Endothelial cell of umbilical vein (primary cell): ENCODE results near the gene KIAA0930. TPM values are rescaled to one million over a fixed set of nuclear protein-coding genes. Genes with fewer than 3 reads are reported as not detected.

ENCODE experiments used
- BruUV-seq: library from RNA; stranded (reverse); fragments of 400-500 nt; replicated peaks from 2 replicates; lab custom pipeline; 2021; lab: Mats Ljungman, UMichigan
- CTCF ChIA-PET: fragments of 300-600, 350-600 bp; sonication (Branson Sonifier 250); formaldehyde crosslinking; loops from one replicate; lab custom pipeline; 2021; ENCODE audit warnings: antibody characterized with exemption, inconsistent platforms; lab: Charles Lee
- POLR2A ChIA-PET: fragments of 300-600, 350-600 bp; sonication (Branson Sonifier 250); formaldehyde crosslinking; loops from one replicate; lab custom pipeline; 2021; ENCODE audit warnings: antibody characterized with exemption, inconsistent platforms; lab: Charles Lee
- DNase-seq: peaks from one replicate; pipeline ENCODE4 v3.0.0-alpha.2; 2011; ENCODE audit warnings: low read depth, low spot score
- FAIRE-seq: peaks from 2 replicates; lab custom pipeline; 2011; peaks lifted over from hg19 to GRCh38; lab: Jason Lieb, UNC
- H2AFZ ChIP-seq: 2 replicates; pipeline ENCODE4 v1.6.0; 2012; ENCODE audit warnings: low read depth, low read length, control low read depth, inconsistent platforms
- H3K27ac ChIP-seq: 2 replicates; pipeline ENCODE4 v1.5.1; 2011; ENCODE audit warnings: low read depth, mild to moderate bottlenecking, control low read depth, low read length, moderate library complexity; ENCODE audit not compliant: insufficient read depth
- H3K27me3 ChIP-seq, 2 experiments: 2 replicates each; pipeline versions ENCODE4 v1.6.0 to v1.6.1; 2011; ENCODE audit warnings: low read length in 2 of 2, mixed read lengths in 1 of 2; ENCODE audit not compliant: control insufficient read depth in 2 of 2, insufficient read depth in 2 of 2
- H3K36me3 ChIP-seq, 2 experiments: 2 replicates in 1 of 2; 3 replicates in 1 of 2; pipeline ENCODE4 v1.5.1; 2011; ENCODE audit warnings: low read length in 2 of 2, mild to moderate bottlenecking in 1 of 2, moderate library complexity in 1 of 2; ENCODE audit not compliant: control insufficient read depth in 2 of 2, insufficient read depth in 2 of 2; ENCODE audit errors: extremely low read depth in 1 of 2
- H3K4me1 ChIP-seq: 3 replicates; pipeline ENCODE4 v1.5.1; 2011; ENCODE audit warnings: mild to moderate bottlenecking, low read length; ENCODE audit not compliant: control insufficient read depth, insufficient read depth; ENCODE audit errors: extremely low read depth
- H3K4me2 ChIP-seq: 2 replicates; pipeline ENCODE4 v1.6.1; 2011; ENCODE audit warnings: low read length, control low read depth, mixed read lengths; ENCODE audit not compliant: insufficient read depth
- H3K4me3 ChIP-seq, 3 experiments: fragments of 200-600 bp in 1 of 3; sonication (generic), shearing (Covaris generic) in 1 of 3; replicated peaks in 1 of 3; 2 replicates each; pipeline ENCODE4 v1.5.1; 2011 to 2016; ENCODE audit warnings: control low read depth in 3 of 3, low read length in 3 of 3, mild to moderate bottlenecking in 2 of 3, inconsistent platforms in 1 of 3, low read depth in 1 of 3, moderate library complexity in 1 of 3; ENCODE audit not compliant: insufficient read depth in 1 of 3
- H3K79me2 ChIP-seq: 2 replicates; pipeline ENCODE4 v1.6.0; 2012; ENCODE audit warnings: low read length, inconsistent platforms; ENCODE audit not compliant: control insufficient read depth, insufficient read depth
- H3K9ac ChIP-seq: replicated peaks from 2 replicates; pipeline ENCODE3; 2011; ENCODE audit warnings: low read length, control low read depth; ENCODE audit not compliant: insufficient read depth; ENCODE audit errors: extremely low read depth
- H3K9me1 ChIP-seq: replicated peaks from 3 replicates; pipeline ENCODE4 v1.6.0; 2011; ENCODE audit warnings: mild to moderate bottlenecking, low read length; ENCODE audit not compliant: control insufficient read depth, insufficient read depth; ENCODE audit errors: extremely low read depth
- H3K9me3 ChIP-seq: replicated peaks from 2 replicates; pipeline ENCODE4 v1.5.1; 2012; ENCODE audit warnings: low read length, inconsistent platforms; ENCODE audit not compliant: control insufficient read depth, insufficient read depth
- H4K20me1 ChIP-seq: replicated peaks from 2 replicates; pipeline ENCODE3; 2011; ENCODE audit warnings: mild to moderate bottlenecking, low read length; ENCODE audit not compliant: control insufficient read depth, insufficient read depth; ENCODE audit errors: extremely low read depth
- CTCF ChIP-seq, 2 donors: IDR thresholded peaks; 1 replicate in 1 of 2; 2 replicates in 1 of 2; pipeline ENCODE4 v1.5.1; 2011; ENCODE audit warnings: low read length in 2 of 2, mild to moderate bottlenecking in 2 of 2, moderate library complexity in 2 of 2, control low read depth in 1 of 2, inconsistent platforms in 1 of 2, low read depth in 1 of 2; ENCODE audit not compliant: insufficient read depth in 1 of 2; ENCODE audit errors: extremely low read depth in 1 of 2
- EZH2 ChIP-seq: IDR thresholded peaks from 2 replicates; pipeline ENCODE4 v1.6.1; 2012; ENCODE audit warnings: borderline replicate concordance, low read depth, mild to moderate bottlenecking, moderate library complexity, low read length, inconsistent platforms; ENCODE audit not compliant: severe bottlenecking
- FOS ChIP-seq: IDR thresholded peaks from 2 replicates; pipeline ENCODE4 v1.6.1; 2011; ENCODE audit warnings: mild to moderate bottlenecking, low read length, moderate library complexity, borderline replicate concordance; ENCODE audit not compliant: insufficient read depth
- GATA2 ChIP-seq: IDR thresholded peaks from 2 replicates; pipeline ENCODE4 v1.7.0; 2011; ENCODE audit warnings: low read depth, mild to moderate bottlenecking, moderate library complexity, mixed read lengths, low read length; ENCODE audit not compliant: insufficient read length, insufficient read depth
- JUN ChIP-seq: IDR thresholded peaks from 2 replicates; pipeline ENCODE4 v1.6.1; 2011; ENCODE audit warnings: borderline replicate concordance, low read depth; ENCODE audit not compliant: insufficient read length, insufficient read depth
- MAX ChIP-seq: IDR thresholded peaks from 2 replicates; pipeline ENCODE4 v1.6.1; 2011; ENCODE audit not compliant: insufficient read depth, insufficient read length
- MYC ChIP-seq: IDR thresholded peaks from one replicate; pipeline ENCODE4 v1.6.1; 2011; ENCODE audit warnings: mild to moderate bottlenecking, low read depth, low read length
- POLR2A ChIP-seq: IDR thresholded peaks from 2 replicates; pipeline ENCODE4 v1.6.1; 2012; ENCODE audit warnings: low read depth, mild to moderate bottlenecking, control low read depth, low read length
- POLR2AphosphoS5 ChIP-seq: IDR thresholded peaks from 2 replicates; pipeline ENCODE4 v1.6.1; 2012; ENCODE audit warnings: low read depth, mild to moderate bottlenecking, control low read depth, low read length, moderate library complexity; ENCODE audit not compliant: insufficient read depth
- dilution Hi-C: fragments of 300-500 bp; cut with MboI; formaldehyde crosslinking; loops from one replicate; pipeline ENCODE4 v1.15.0; 2019; ENCODE audit warnings: low sequenced_read_pairs; ENCODE audit not compliant: extremely low pct_ligation_motif_present
- intact Hi-C: fragments of 100-400 bp; cut with micrococcal nuclease; formaldehyde crosslinking; loops from one replicate; pipeline ENCODE4 v1.10.0; 2022
- polyA plus RNA-seq, 4 experiments: library from polyadenylated mRNA; depleted of rRNA in 3 of 4; stranded (reverse) in 3 of 4; unstranded in 1 of 4; fragments of >200 nt; gene quantifications; 2 replicates each; pipeline versions ENCODE4 v1.2.1 to v1.2.3, GENCODE V29; 2011 to 2012; ENCODE audit warnings: missing spikeins in 1 of 4
- total RNA-seq: library from RNA; stranded (reverse); gene quantifications from 2 replicates; pipeline ENCODE4 v1.2.3, GENCODE V29; 2021

KIAA0930 gene
- total and polyA plus RNA-seq, 2 donors (not counting 3 experiments of a cell fraction or from before 2014, with no cell fraction given): 37.9 to 53.6 TPM

GRCh38 chr22:45162531-45162930 is 78.2 kb downstream of the KIAA0930 start:
- FAIRE-seq: no peak
- no peaks in the 10 kb centered on the region for H3K27me3 ChIP-seq
- H3K36me3 ChIP-seq: peaks cover 1 to 11% of the 10 kb centered on the region in 2 experiments
- H3K27ac ChIP-seq: peak overlapping the region; percentile 85
- no peaks in the 10 kb centered on the region for H4K20me1 ChIP-seq
- CTCF ChIA-PET: interaction anchor here (1.6 kb wide), 2 partner anchors 11 to 60 kb away, joined by 6 to 12 read pairs; no protein-coding TSS in a partner anchor
- H3K9ac ChIP-seq: peak overlapping the region; percentile 86
- no TSS peak for BruUV-seq
- H3K4me1 ChIP-seq: peaks cover 38% of the 10 kb centered on the region
- peaks cover 90% of the 10 kb centered on the region for H3K79me2 ChIP-seq
- intact Hi-C loops (loop anchor here (5.0 kb wide), 2 partner anchors 80 to 100 kb away; partner anchors contain the start of gene KIAA0930), dilution Hi-C loops (no loop called here)
- peak overlapping the region; percentile 75 to 91 (median 89) for H3K4me3 ChIP-seq
- TF ChIP-seq FOS (no peak), POLR2AphosphoS5 (no peak), MYC (no peak), JUN (no peak), EZH2 (no peak), GATA2 (no peak), POLR2A (no peak), MAX (no peak), CTCF (IDR thresholded peaks at IDR 0.05; ENCODE audit: extremely low read depth in 1 of 2, insufficient read depth in 1 of 2, low read depth in 1 of 2, low read length in 2 of 2) (no peak)
- no peaks in the 10 kb centered on the region for H3K9me3 ChIP-seq
- POLR2A ChIA-PET: no interaction called here
- no peak overlapping the region for H2AFZ ChIP-seq
- H3K9me1 ChIP-seq: no peaks in the 10 kb centered on the region
- DNase-seq: peak; percentile 1
- peak overlapping the region; percentile 91 for H3K4me2 ChIP-seq
